ENCODE data around the gene DNAI1.
"Not testable (repeated sequence)": the region's sequence is repeated elsewhere in the genome, so short reads cannot be mapped to it uniquely, and the experiment has no call there.

The DNAI1 gene

GRCh38 chr9:34458013-34458958, at the start of gene DNAI1, which contains the start of gene FAM219A:
Gene DNAI1 (plus strand): TSS chr9:34458805. CDS start chr9:34459006, 201 bp downstream.
Gene FAM219A (minus strand): TSS chr9:34458570. CDS start chr9:34458263, 307 bp downstream.
- DNase-seq (ENCODE audit: low read depth in 2 of 2) = peak; percentile 97 to 99

GRCh38 chr9:34409154-34409553, 49.5 kb upstream of the DNAI1 start:
- DNase-seq (ENCODE audit: low read depth in 2 of 2) = no peak

- DNase-seq (ENCODE audit: low read depth in 2 of 2) = no peak
Observed at GRCh38 chr9:34412336-34412735, 46.3 kb upstream of the DNAI1 start.

- peak in 1 of 2 donors; percentile 19 for DNase-seq (ENCODE audit: low read depth in 2 of 2)
Observed at GRCh38 chr9:34413231-34413852, 45.3 kb upstream of the DNAI1 start.

- no peak for DNase-seq (ENCODE audit: low read depth in 2 of 2)
Observed at GRCh38 chr9:34417734-34418133, 40.9 kb upstream of the DNAI1 start.

- no peak for DNase-seq (ENCODE audit: low read depth in 2 of 2)
Observed at GRCh38 chr9:34419716-34420504, 38.7 kb upstream of the DNAI1 start.

- DNase-seq (ENCODE audit: low read depth in 2 of 2) = no peak
Observed at GRCh38 chr9:34426347-34427074, 32.1 kb upstream of the DNAI1 start.

- no peak for DNase-seq (ENCODE audit: low read depth in 2 of 2)
Observed at GRCh38 chr9:34428325-34428958, 30.2 kb upstream of the DNAI1 start.

GRCh38 chr9:34430843-34431437, 27.7 kb upstream of the DNAI1 start:
- DNase-seq (ENCODE audit: low read depth in 2 of 2) = no peak

- no peak for DNase-seq (ENCODE audit: low read depth in 2 of 2)
Observed at GRCh38 chr9:34431667-34432066, 26.9 kb upstream of the DNAI1 start.

GRCh38 chr9:34437006-34437925, 21.3 kb upstream of the DNAI1 start:
- peak in 1 of 2 donors; percentile 40 for DNase-seq (ENCODE audit: low read depth in 2 of 2)

- DNase-seq (ENCODE audit: low read depth in 2 of 2) = not testable (repeated sequence)
Observed at GRCh38 chr9:34437926-34438307, 20.7 kb upstream of the DNAI1 start.

- not testable (repeated sequence) for DNase-seq (ENCODE audit: low read depth in 2 of 2)
Observed at GRCh38 chr9:34438465-34438864, 20.1 kb upstream of the DNAI1 start.

GRCh38 chr9:34440017-34440416, 18.6 kb upstream of the DNAI1 start:
- no peak for DNase-seq (ENCODE audit: low read depth in 2 of 2)

GRCh38 chr9:34442770-34443169, 15.8 kb upstream of the DNAI1 start:
- no peak for DNase-seq (ENCODE audit: low read depth in 2 of 2)

GRCh38 chr9:34443533-34443932, 15.1 kb upstream of the DNAI1 start:
- no peak for DNase-seq (ENCODE audit: low read depth in 2 of 2)

GRCh38 chr9:34443976-34444375, 14.6 kb upstream of the DNAI1 start:
- no peak for DNase-seq (ENCODE audit: low read depth in 2 of 2)

GRCh38 chr9:34446468-34446891, 12.1 kb upstream of the DNAI1 start:
- no peak for DNase-seq (ENCODE audit: low read depth in 2 of 2)

- no peak for DNase-seq (ENCODE audit: low read depth in 2 of 2)
Observed at GRCh38 chr9:34446951-34447350, 11.7 kb upstream of the DNAI1 start.

Data from activated CD4-positive, alpha-beta T cell treated with anti-CD3 and anti-CD28 coated beads for 24 hours (primary cell).